ENCODE results near the gene ARHGAP42. TPM values are rescaled to one million over a fixed set of nuclear protein-coding genes. Genes with fewer than 3 reads are reported as not detected.

The ARHGAP42 gene
- total and polyA plus RNA-seq, 2 of the 13 experiments (the other 11 are each of a cell fraction or from before 2014, with no cell fraction given): 2.5 to 4.3 TPM

- FAIRE-seq (no peak), ATAC-seq (no peak), DNase-seq (ENCODE audit: low spot score) (no peak)
- Histone ChIP-seq H3K9ac (ENCODE audit: insufficient read depth, low read depth, low read length) (no peak overlapping the region), H3K27me3 (ENCODE audit: control insufficient read depth in 1 of 2, insufficient read depth in 2 of 2, low read length in 2 of 2) (no peaks in the 10 kb centered on the region), H3K36me3 (replicated peaks in 1 of 2; ENCODE audit: control insufficient read depth in 1 of 2, insufficient read depth in 2 of 2, low read length in 2 of 2) (no peaks in the 10 kb centered on the region), H3K79me2 (ENCODE audit: insufficient read depth, low read length) (no peaks in the 10 kb centered on the region), H3K4me2 (ENCODE audit: low read depth, low read length) (no peak overlapping the region), H2AFZ (ENCODE audit: low read length) (no peak overlapping the region), H3K4me1 (ENCODE audit: insufficient read depth, low read length) (no peaks in the 10 kb centered on the region), H3K4me3 (replicated peaks in 1 of 3; ENCODE audit: insufficient read depth in 1 of 3, low read depth in 2 of 3, low read length in 3 of 3) (no peak overlapping the region), H3K27ac (ENCODE audit: extremely low read length, insufficient read depth, low read length) (no peak overlapping the region), H4K20me1 (ENCODE audit: insufficient read depth, low read length) (no peaks in the 10 kb centered on the region), H3K9me3 (ENCODE audit: low read length) (no peaks in the 10 kb centered on the region)
- POLR2A ChIA-PET: no interaction called here
- BruUV-seq (replicated peaks): no TSS peak
- 29% methylated on average over 1 of the region's 1 CpG for WGBS (ENCODE audit: low lambda C conversion rate)
- CTCF ChIA-PET (ENCODE audit: low intra/inter-chr PET ratio, low total read pairs): no interaction called here
- intact Hi-C loops (cut with micrococcal nuclease; ENCODE audit: unreplicated experiment) (no loop called here), in situ Hi-C loops (cut with HindIII; ENCODE audit: extremely low pct_ligation_motif_present, low pct_unique_long_range_greater_than_20kb) (no loop called here)
- TF ChIP-seq BCLAF1 (IDR thresholded peaks at IDR 0.05) (no peak), TCF7L2 (IDR thresholded peaks at IDR 0.05; ENCODE audit: low read depth, low read length) (no peak), SMARCC2 (IDR thresholded peaks at IDR 0.05) (no peak), NR0B2 (CRISPR knock-in tag; IDR thresholded peaks at IDR 0.05) (no peak), KLF11 (CRISPR knock-in tag; IDR thresholded peaks at IDR 0.05) (no peak), ZNF383 (CRISPR knock-in tag; IDR thresholded peaks at IDR 0.05; ENCODE audit: borderline replicate concordance) (no peak), ZBTB8A (CRISPR knock-in tag; IDR thresholded peaks at IDR 0.05; ENCODE audit: borderline replicate concordance, low read depth) (no peak), ZSCAN30 (CRISPR knock-in tag; IDR thresholded peaks at IDR 0.05) (no peak), AKNA (CRISPR knock-in tag; IDR thresholded peaks at IDR 0.05; ENCODE audit: borderline replicate concordance) (no peak), ZNF788 (CRISPR knock-in tag; IDR thresholded peaks at IDR 0.05; ENCODE audit: borderline replicate concordance) (no peak), ZNF335 (CRISPR knock-in tag; IDR thresholded peaks at IDR 0.05) (no peak), ZHX1 (CRISPR knock-in tag; IDR thresholded peaks at IDR 0.05; ENCODE audit: low read depth) (no peak), GZF1 (CRISPR knock-in tag; IDR thresholded peaks at IDR 0.05) (no peak), GFI1 (CRISPR knock-in tag; IDR thresholded peaks at IDR 0.05; ENCODE audit: borderline replicate concordance) (no peak)
These were observed 14.0 kb upstream of the ARHGAP42 start for GRCh38 chr11:100673063-100673462.

Data from HepG2 (cell line).